Hematopoietic multipotent progenitor cell (in vitro differentiated cells): Measurements from ENCODE around the gene CDS2. TPM values are rescaled to one million over a fixed set of nuclear protein-coding genes. Genes with fewer than 3 reads are reported as not detected.

Experiments used
- DNase-seq, 3 donors: peaks; one replicate each; pipeline ENCODE4 v3.0.0-alpha.2; 2011 to 2015; ENCODE audit warnings: low read depth in 2 of 3, low spot score in 2 of 3
- total RNA-seq: library from RNA; depleted of rRNA; stranded (reverse); fragments of >200 nt; gene quantifications from one replicate; pipeline ENCODE4 v1.2.3, GENCODE V29; 2012

Gene CDS2
- total RNA-seq, 1 donor = 40.7 TPM

GRCh38 chr20:5118220-5119142, 8.3 kb upstream of the CDS2 start:
- DNase-seq = no peak

GRCh38 chr20:5119143-5119434, 7.7 kb upstream of the CDS2 start:
- no peak for DNase-seq

DNA sequence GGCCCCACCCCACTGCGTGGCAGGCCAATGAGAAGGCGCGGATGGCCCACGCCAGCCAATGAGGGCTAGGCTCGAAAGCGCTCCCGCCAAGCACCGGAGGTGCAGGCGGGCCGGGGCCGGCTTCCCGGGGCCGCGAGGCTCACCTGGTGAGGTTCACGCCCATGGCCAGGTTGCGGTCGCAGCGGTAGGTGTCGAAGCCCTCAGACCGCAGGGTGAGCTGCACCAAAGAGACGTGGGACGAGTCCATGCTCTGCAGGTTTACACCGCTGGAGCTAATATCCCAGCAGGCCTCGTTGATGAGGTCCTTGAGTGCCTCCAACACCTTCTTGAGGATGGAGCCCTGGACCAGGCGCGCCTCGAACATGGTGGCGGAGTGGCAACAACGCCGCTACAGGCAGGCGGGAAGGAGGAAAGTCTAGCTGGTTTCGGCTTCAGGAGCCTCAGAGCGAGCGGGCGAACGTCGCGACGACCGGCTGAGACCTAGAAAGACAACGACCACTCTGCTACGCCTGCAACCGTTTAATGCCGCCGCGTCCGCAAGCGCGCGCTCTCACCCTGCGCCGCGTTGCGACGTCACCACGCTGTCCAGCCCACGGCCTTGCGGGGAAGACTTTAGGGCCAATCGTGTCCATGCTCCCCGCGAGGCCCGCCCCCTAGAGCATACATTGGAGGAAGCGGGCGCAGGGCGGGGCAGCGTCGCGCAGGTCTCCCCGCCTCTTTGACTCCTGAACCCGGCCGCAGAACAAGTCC, 7.2 kb upstream of the CDS2 start, which contains the start of gene PCNA:
TSS of gene PCNA (minus strand) at position 524 of the 750 bp plus-strand sequence. CDS start at position 364, 160 bp downstream.
- peak; percentile 87 to 98 (median 97) for DNase-seq

GRCh38 chr20:5120185-5120476, 6.7 kb upstream of the CDS2 start:
- DNase-seq = no peak

DNA sequence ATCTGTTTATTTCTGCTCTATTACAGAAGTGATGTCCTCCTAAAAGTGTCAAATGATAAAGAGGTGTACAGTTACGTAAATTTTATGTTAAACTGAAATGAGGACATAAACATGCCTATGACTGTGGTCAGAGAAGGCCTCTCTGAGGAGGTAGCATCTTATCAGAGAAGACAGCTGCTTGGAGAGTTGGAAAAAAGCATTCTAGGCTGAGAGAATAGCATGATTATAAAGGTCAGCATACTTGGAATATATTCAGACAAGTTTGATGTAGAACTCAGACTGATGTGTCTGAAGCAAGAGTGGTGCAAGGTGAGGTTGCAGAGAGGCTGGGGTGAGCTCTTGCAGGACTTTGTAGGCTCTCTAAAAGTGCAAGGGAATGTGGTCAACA, 3.9 kb upstream of the CDS2 start:
- DNase-seq = no peak

- DNase-seq = peak; percentile 22 to 95 (median 75)
Measured at GRCh38 chr20:5127204-5127858, 523 bp downstream of the CDS2 start.

- DNase-seq = no peak
Measured at GRCh38 chr20:5127859-5128424, 1.1 kb downstream of the CDS2 start.

GRCh38 chr20:5128886-5129285, 2.1 kb downstream of the CDS2 start:
- DNase-seq = no peak

DNA sequence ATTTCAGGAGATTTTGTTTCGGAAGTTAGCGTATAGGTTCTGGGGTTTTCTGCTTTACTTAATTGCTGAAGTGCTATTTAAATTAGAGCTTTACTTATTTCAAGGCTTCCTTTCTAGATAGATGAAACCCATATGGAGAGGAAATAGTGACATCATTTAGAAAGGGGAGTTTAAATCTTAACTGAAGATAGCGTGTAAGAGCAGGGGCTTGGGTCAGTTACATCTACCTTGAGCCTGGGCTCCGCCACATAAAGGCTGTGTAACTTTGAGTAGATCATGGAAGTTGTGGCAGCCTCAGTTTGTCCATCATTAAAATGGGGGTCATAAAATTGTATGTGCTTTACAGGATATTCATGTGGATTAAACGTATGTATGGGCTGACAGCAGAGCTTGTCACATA, 4.7 kb downstream of the CDS2 start:
- DNase-seq = no peak

DNA sequence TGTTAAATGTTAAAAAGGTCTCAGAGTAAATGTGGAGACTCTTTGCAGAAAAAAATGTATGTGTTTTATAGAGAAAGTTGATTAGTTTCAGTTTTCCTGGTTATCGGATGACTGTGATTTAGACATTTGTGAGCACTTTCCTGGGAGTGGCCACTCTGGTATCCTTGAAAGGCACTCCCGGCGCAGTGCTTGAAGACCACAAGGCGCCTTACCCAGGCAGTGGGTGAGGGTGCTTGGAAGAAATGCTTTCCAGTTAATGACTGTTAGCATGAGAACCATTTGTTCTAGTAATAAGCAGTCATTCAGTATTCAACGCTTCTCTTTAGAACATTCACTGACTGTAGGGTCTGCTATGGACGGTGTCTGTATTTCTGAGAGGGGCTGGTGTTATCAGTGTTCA, 7.2 kb downstream of the CDS2 start:
- no peak for DNase-seq

GRCh38 chr20:5135363-5136012, 8.7 kb downstream of the CDS2 start:
- no peak for DNase-seq

GRCh38 chr20:5136096-5136495, 9.3 kb downstream of the CDS2 start:
- DNase-seq = no peak

DNA sequence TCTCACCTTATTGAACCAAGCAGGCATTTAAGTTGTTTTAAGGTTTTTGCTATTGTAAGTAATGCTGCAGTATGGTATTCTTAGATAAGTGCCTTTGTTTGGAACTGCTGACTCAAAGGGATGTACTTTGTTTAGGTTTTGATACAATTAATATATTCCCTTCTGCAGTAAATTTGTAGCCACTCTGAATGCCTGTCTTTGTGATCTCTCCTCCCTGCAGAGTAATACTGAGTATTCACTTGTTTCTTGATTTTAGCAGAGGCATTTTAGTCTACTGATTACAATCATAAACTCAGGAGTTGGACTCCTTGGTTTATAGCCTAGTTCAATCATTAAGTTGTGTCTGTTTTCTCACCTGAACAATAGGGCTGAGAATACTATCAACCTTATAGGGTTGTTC, 13.4 kb downstream of the CDS2 start:
- DNase-seq = no peak

GRCh38 chr20:5141615-5142014, 14.8 kb downstream of the CDS2 start:
- DNase-seq = no peak

DNA sequence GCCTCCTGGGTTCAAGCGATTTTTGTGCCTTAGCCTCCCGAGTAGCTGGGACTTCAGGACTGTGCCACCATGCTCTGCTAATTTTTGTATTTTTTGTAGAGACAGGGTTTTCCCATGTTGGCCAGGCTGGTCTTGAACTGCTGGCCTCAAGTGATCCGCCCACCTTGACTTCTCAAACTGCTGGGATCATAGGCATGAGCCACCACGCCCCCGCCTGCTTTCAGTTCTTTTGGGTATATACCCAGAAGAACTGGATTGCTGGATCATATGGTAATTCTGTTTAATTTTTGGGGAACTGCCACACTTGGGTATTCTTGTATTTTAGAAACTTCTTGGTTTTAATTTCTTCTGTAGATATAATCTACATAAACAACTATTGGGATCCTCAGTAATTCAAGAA, 17.0 kb downstream of the CDS2 start:
- DNase-seq = no peak

DNA sequence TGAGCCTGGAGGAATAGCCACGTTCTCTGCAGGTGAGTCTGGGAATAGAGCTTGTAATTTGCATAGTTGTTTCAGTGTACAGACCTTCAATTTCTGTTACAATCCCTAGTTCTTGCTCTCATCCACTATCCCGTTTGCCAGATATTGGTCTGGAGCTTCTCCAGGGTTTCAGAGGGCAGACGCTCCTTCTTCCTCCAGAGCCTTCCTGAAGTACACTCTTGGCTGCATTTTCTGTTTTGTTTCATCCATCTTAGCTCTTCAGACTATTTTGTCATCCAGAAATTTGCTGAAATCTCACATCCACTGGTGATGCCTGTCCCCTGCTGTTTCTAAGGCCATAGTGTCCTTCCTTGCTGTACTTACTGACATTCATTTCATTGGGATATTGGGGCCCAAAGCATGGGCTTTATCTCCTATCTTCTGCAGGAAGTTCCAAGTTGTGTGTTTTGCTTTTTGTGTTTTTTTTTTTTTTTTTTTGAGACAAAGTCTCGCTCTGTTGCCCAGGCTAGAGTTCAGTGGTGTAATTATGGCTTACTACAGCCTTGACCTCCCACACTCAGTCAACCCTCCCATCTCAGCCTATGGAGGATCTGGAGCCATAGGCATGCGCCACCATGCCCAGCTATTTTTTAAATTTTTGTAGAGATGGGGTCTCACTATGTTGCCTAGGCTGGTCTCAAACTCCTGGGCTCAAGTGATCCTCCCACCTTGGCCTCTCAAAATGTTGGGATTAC, 18.7 kb downstream of the CDS2 start:
- DNase-seq = no peak

DNA sequence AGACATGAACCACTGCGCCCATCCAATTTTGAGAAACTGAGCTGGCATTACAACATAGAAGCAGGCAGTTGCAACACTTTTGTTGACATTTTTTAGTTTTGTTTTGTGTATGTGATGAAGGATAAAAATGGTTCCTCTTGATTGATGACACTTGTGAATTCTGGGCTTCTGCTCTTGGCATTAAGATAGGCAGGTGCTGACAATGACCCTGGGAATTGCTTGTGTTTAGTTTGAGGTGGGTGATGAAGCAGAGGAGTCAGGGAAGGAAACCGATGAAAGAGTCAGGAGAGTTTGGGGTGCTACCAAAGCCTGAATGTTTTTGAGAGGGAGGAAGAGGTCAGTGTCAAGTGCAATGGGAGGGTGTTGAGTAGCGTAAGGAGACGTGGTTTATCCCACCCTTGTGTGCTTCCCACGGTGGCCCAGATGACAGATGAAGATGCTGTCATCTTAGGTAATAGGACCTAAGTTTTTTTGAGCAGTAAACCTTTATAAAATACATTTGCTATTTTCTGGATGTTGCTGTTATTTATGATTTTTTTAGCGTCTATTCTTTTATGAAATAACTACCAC, 19.4 kb downstream of the CDS2 start:
- no peak for DNase-seq

DNA sequence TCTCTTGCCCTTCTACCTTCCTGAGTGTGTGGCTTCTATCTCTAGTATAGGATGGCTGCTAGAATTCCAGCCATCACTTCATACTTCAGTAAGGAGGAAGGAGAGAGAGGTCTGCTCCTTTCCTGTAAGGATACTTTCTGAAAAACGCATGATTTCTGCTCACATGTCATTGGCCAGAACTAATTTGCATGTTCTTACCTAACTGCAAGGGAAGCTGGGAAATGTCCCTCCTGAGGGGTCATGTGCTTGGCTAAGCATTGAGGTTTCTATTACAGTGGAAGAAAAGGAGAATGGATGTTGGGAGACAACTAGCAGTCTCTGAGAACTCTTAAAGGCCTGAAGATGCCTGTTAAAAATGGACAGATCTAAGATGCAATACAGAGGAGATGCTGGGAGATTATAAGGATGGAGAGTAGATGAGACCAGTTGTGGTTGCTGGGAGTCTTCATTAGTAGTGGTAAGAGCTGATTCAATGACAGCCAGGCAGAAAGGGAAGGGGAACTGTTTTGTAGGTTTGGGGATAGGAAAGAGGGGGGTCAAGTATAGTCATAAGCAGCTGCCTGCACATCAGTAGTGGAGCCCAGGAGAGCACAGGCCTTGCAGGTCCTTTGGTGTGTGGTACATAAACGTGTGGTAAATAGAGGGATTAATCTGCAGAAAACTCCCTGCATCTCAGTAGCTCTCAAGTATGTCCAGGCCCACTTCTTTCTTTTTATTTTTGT, 20.2 kb downstream of the CDS2 start:
- peak in 1 of 3 donors; percentile 45 for DNase-seq

- DNase-seq = no peak
Measured at GRCh38 chr20:5148581-5148980, 21.8 kb downstream of the CDS2 start.
